Thoracic aorta (tissue), 2 donors: ENCODE data around the gene CASZ1. TPM values are rescaled to one million over a fixed set of nuclear protein-coding genes. Genes with fewer than 3 reads are reported as not detected.

Experiments
- ATAC-seq: fragments of 150-250 bp; one replicate; pipeline ENCODE4 v1.8.0; 2017; ENCODE audit warnings: low read depth; ENCODE audit not compliant: insufficient number of reproducible peaks, low FRiP score
- DNase-seq: peaks from one replicate; pipeline ENCODE4 v3.0.0-alpha.2; 2020; ENCODE audit warnings: low spot score
- H3K27ac ChIP-seq, 2 donors: fragments of 200-600 bp; sonication (generic); 1 replicate in 1 of 2; 2 replicates in 1 of 2; pipeline ENCODE4 v1.5.1; 2016; ENCODE audit warnings: mild to moderate bottlenecking in 2 of 2, moderate library complexity in 2 of 2
- H3K27me3 ChIP-seq: fragments of 200-600 bp; sonication (generic); replicated peaks from 2 replicates; pipeline ENCODE4 v1.6.0; 2016; ENCODE audit warnings: mild to moderate bottlenecking; ENCODE audit not compliant: insufficient read depth
- H3K36me3 ChIP-seq: fragments of 200-600 bp; sonication (generic); one replicate; pipeline ENCODE4 v1.5.1; 2016
- H3K4me1 ChIP-seq, 2 donors: fragments of 200-600 bp; sonication (generic); 1 replicate in 1 of 2; 2 replicates in 1 of 2; pipeline versions ENCODE4 v1.5.1 to v1.6.0; 2016; ENCODE audit warnings: low read depth in 2 of 2, mild to moderate bottlenecking in 1 of 2; ENCODE audit not compliant: control insufficient read depth in 1 of 2
- H3K4me3 ChIP-seq: fragments of 200-600 bp; sonication (generic); 2 replicates; pipeline ENCODE4 v1.5.1; 2016; ENCODE audit warnings: mild to moderate bottlenecking
- H3K9me3 ChIP-seq: fragments of 200-600 bp; sonication (generic); 2 replicates; pipeline ENCODE4 v1.5.1; 2016
- total RNA-seq, 2 donors: library from RNA; depleted of rRNA; stranded (reverse); fragments of >200 nt; gene quantifications; one replicate each; pipeline versions ENCODE4 v1.1.0 to v1.2.3, GENCODE V29; 2016
- TF ChIP-seq, protein P1 (sequence below): fragments of 200-600 bp; sonication (generic); IDR thresholded peaks from one replicate; pipeline ENCODE4 v1.5.1; 2019; ENCODE audit warnings: antibody characterized with exemption

Gene CASZ1
- total RNA-seq, 2 donors from 2014 or later = 20.6 to 27.9 TPM

DNA sequence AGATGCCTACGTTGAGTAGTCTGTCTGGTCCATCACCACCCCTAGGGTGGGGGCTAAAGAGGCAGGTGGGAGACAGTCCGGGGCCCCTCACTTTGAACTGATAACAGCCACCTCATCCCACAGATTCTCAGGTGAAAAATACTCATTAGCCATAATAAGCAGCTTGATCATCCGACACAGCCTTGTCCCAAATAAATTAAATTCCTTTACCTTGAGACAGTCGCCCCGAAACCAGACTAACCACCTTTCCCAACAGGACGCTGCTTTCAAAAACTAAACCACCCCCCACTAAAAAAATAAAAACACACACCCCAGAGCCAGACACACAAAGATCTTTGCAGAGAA, 103.3 kb downstream of the CASZ1 start:
- Histone ChIP-seq H3K4me3 (peak overlapping the region; percentile 97), H3K36me3 (no peaks in the 10 kb centered on the region), H3K27me3 (no peaks in the 10 kb centered on the region), H3K27ac (peak overlapping the region in 1 of 2 donors; percentile 90), H3K4me1 (peaks cover 28 to 58% of the 10 kb centered on the region in 2 donors), H3K9me3 (no peaks in the 10 kb centered on the region)
- TF ChIP-seq, protein P1, sequence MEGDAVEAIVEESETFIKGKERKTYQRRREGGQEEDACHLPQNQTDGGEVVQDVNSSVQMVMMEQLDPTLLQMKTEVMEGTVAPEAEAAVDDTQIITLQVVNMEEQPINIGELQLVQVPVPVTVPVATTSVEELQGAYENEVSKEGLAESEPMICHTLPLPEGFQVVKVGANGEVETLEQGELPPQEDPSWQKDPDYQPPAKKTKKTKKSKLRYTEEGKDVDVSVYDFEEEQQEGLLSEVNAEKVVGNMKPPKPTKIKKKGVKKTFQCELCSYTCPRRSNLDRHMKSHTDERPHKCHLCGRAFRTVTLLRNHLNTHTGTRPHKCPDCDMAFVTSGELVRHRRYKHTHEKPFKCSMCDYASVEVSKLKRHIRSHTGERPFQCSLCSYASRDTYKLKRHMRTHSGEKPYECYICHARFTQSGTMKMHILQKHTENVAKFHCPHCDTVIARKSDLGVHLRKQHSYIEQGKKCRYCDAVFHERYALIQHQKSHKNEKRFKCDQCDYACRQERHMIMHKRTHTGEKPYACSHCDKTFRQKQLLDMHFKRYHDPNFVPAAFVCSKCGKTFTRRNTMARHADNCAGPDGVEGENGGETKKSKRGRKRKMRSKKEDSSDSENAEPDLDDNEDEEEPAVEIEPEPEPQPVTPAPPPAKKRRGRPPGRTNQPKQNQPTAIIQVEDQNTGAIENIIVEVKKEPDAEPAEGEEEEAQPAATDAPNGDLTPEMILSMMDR = no peak
- DNase-seq = no peak
- no peak for ATAC-seq

GRCh38 chr1:10692401-10693021, 103.9 kb downstream of the CASZ1 start:
- peaks cover 34 to 64% of the 10 kb centered on the region in 2 donors for H3K4me1 ChIP-seq
- DNase-seq (no peak), ATAC-seq (no peak)
- H3K9me3 ChIP-seq = no peaks in the 10 kb centered on the region
- TF ChIP-seq, protein P1 = peak; percentile 29
- H3K4me3 ChIP-seq = peak overlapping the region; percentile 97
- no peaks in the 10 kb centered on the region for H3K36me3 ChIP-seq
- no peaks in the 10 kb centered on the region for H3K27me3 ChIP-seq
- H3K27ac ChIP-seq = peak overlapping the region in 1 of 2 donors; percentile 41

DNA sequence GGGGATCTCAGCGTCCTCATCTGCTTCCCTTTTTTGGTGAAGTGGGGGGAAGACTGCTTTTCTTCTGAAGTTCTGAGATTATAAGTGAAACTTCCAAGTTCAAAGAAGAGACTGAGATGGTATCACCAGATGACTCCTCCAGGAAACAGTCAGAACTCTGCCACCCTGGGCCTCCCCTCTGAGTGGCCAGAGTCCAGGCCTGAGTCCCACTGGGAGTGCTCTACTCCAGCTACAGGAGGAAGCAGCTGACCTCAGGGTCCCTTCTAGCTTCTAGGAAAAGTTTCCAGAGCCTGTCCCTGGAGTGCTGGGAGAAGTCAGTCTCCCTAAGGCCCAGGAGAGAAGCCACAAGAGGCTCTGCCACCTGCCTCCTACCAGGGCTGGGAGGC, 104.7 kb downstream of the CASZ1 start:
- TF ChIP-seq, protein P1 = no peak
- peaks cover 40 to 72% of the 10 kb centered on the region in 2 donors for H3K4me1 ChIP-seq

DNA sequence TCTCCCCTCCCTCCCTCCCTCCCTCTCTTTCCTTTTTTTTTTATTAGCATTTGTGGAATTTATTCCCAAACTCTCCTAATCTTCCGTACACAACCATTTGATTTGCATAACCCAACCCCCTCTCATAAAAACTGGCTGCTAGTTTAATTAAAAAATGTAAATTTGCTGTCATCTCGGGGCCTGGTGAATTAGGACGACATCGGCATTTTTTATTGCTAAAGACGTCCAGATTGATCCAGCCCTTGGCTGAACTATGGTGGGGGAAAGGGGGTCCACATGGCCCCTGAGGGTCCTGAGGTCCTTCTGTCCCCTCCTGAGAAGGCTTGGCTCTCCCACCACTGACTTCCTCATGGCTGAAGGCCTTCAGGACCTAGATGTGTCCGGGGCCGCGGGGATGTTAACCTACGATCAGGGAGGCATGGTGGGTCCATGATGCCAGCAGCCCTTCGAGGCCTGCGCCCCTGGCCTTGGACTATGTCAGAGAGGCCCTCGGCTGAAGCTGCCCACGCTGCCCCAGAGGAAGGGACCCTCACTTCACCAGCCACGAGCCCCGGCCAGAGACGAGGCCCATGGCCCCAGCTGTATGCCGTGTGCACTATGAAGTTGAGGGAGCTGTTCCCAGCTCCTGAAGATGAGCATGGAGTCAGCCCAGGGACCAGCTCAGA, 105.2 kb downstream of the CASZ1 start:
- H3K4me1 ChIP-seq = peaks cover 42 to 74% of the 10 kb centered on the region in 2 donors
- ATAC-seq = no peak
- H3K27me3 ChIP-seq = no peaks in the 10 kb centered on the region
- H3K27ac ChIP-seq = no peak overlapping the region
- no peaks in the 10 kb centered on the region for H3K9me3 ChIP-seq
- DNase-seq = no peak
- no peaks in the 10 kb centered on the region for H3K36me3 ChIP-seq
- TF ChIP-seq, protein P1 = no peak
- no peak overlapping the region for H3K4me3 ChIP-seq

More for the DNA sequence above, 104.7 kb downstream of the CASZ1 start:
- Histone ChIP-seq H3K4me3 (no peak overlapping the region), H3K27ac (peak overlapping the region in 1 of 2 donors; percentile 41), H3K27me3 (no peaks in the 10 kb centered on the region), H3K36me3 (no peaks in the 10 kb centered on the region), H3K9me3 (no peaks in the 10 kb centered on the region)
- no peak for DNase-seq
- no peak for ATAC-seq

DNA sequence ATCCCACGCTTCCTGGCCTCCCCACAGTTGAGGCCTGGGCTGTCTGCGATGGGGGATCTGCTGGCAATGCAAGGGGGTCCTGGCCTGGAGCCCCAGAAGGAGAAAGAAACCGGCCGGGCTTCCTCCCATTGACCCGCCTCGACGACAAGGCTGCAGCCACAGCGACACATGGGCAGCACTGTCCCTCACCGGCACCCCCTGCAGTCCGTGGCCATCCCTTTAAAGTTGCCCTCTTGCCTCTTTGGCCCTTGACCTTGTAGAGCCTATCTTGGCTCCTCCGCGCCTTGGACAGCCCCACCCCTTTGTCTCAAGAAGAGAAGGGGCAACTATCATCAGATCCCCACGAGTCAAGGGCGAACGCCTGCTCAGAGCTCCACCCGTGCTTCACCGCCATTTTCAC, 106.0 kb downstream of the CASZ1 start:
- Histone ChIP-seq H3K27ac (no peak overlapping the region), H3K4me1 (peaks cover 42 to 74% of the 10 kb centered on the region in 2 donors), H3K27me3 (no peaks in the 10 kb centered on the region), H3K4me3 (no peak overlapping the region), H3K36me3 (no peaks in the 10 kb centered on the region), H3K9me3 (no peaks in the 10 kb centered on the region)
- ATAC-seq = no peak
- TF ChIP-seq, protein P1 = no peak
- no peak for DNase-seq
